HG03175 (cell line): Measurements from ENCODE around the gene C5orf46.
A peak's percentile ranks its signal among the peaks of the same experiment; 100 is the strongest.
"Not testable (repeated sequence)": the region's sequence is repeated elsewhere in the genome, so short reads cannot be mapped to it uniquely, and the experiment has no call there.

Source experiments
- ATAC-seq: cut with Tn5 transposase; IDR thresholded peaks from one replicate; pipeline ENCODE4 v1.9.1; 2021; ENCODE audit warnings: mild to moderate bottlenecking, moderate library complexity; ENCODE audit not compliant: unreplicated experiment

The C5orf46 gene

GRCh38 chr5:147906326-147907095, at the start of gene C5orf46:
TSS of gene C5orf46 (minus strand) at chr5:147906538. CDS start at chr5:147906501, 37 bp downstream.
- ATAC-seq = no peak

GRCh38 chr5:147954971-147955370, 48.6 kb upstream of the C5orf46 start:
- ATAC-seq = no peak

GRCh38 chr5:147949711-147950573, 43.6 kb upstream of the C5orf46 start:
- ATAC-seq = peak; percentile 89

GRCh38 chr5:147946658-147947274, 40.4 kb upstream of the C5orf46 start:
- not testable (repeated sequence) for ATAC-seq

GRCh38 chr5:147939431-147940114, 33.2 kb upstream of the C5orf46 start:
- no peak for ATAC-seq

GRCh38 chr5:147935032-147935431, 28.7 kb upstream of the C5orf46 start:
- no peak for ATAC-seq

- ATAC-seq = no peak
Observed at GRCh38 chr5:147930769-147931168, 24.4 kb upstream of the C5orf46 start.

- ATAC-seq = no peak
Observed at GRCh38 chr5:147927901-147928300, 21.6 kb upstream of the C5orf46 start.

GRCh38 chr5:147925020-147925419, 18.7 kb upstream of the C5orf46 start:
- no peak for ATAC-seq

- no peak for ATAC-seq
Observed at GRCh38 chr5:147921136-147921535, 14.8 kb upstream of the C5orf46 start.

GRCh38 chr5:147920420-147921030, 14.2 kb upstream of the C5orf46 start:
- ATAC-seq = no peak

- no peak for ATAC-seq
Observed at GRCh38 chr5:147918899-147919298, 12.6 kb upstream of the C5orf46 start.

- no peak for ATAC-seq
Observed at GRCh38 chr5:147918101-147918685, 11.9 kb upstream of the C5orf46 start.

- no peak for ATAC-seq
Observed at GRCh38 chr5:147913786-147914185, 7.4 kb upstream of the C5orf46 start.

GRCh38 chr5:147912011-147912410, 5.7 kb upstream of the C5orf46 start:
- ATAC-seq = no peak

- no peak for ATAC-seq
Observed at GRCh38 chr5:147911427-147911826, 5.1 kb upstream of the C5orf46 start.

- ATAC-seq = no peak
Observed at GRCh38 chr5:147904110-147904509, 2.2 kb downstream of the C5orf46 start.

- ATAC-seq = no peak
Observed at GRCh38 chr5:147902609-147903115, 3.7 kb downstream of the C5orf46 start.

GRCh38 chr5:147901599-147902039, 4.7 kb downstream of the C5orf46 start:
- ATAC-seq = no peak

- no peak for ATAC-seq
Observed at GRCh38 chr5:147898875-147899401, 7.4 kb downstream of the C5orf46 start.
